NCI-H2029 treated with DMSO at 0.1 percent for 48 hours (cell line): ENCODE data around the gene SULT1A3.
"Not testable (repeated sequence)": the region's sequence is repeated elsewhere in the genome, so short reads cannot be mapped to it uniquely, and the experiment has no call there.

Experiments used
- DNase-seq: peaks from one replicate; lab custom pipeline; 2025; lab: John Stamatoyannopoulos, UW

Gene SULT1A3

DNA sequence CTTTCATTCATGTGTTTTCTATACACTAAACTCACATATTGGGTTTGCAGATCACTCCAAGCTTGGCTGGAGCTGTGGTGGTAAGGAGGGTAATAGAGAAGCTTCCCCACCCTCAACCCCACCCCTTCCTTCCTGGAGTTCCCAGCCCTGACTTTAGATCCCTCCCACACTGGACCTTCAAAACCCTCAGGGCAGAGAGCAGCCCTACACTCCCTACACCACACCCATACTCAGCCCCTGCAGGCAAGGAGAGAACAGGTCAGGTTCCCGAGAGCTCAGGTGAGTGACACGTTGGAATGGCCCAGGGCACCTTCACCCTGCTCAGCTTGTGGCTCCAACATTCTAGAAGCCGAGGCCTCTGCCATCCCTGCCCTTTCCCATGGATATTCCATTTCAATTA is at the start of gene SULT1A3:
TSS of gene SULT1A3 (plus strand) at position 207 of the 400 bp plus-strand sequence. CDS start 1,474 bp downstream, outside the sequence.
- not testable (repeated sequence) for DNase-seq

DNA sequence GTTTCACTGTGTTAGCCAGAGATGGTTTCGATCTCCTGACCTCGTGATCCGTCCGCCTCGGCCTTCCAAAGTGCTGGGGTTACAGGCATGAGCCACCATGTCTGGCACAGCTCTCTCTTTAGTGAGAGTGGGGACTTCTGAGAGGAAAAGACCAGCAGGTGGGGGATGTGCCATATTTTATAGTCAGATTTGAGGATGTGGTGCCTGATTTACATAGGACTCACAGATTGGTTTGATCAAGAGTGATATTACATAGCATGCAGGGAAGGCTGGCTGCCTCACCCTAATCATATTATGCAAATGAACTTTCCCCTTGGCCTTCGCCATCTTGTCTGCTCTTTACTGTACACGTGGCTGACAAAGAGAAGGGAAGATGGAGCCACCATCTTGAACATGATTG is 48.0 kb upstream of the SULT1A3 start:
- no peak for DNase-seq

DNA sequence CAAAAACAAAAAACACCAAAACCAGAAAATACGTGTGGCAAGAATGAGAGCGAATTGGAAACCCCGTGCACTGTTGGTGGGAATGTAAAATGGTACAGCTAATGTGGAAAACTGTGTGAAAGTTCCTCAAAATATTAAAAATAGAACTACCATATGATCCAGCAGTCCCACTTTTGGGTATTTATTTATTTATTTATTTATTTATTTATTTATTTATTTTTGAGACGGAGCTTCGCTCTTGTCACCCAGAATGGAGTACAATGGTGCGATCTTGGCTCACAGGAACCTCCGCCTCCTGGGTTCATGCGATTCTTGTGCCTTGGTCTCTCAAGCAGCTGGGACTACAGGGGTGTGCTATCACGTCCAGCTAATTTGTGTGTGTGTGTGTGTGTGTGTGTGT is 46.5 kb upstream of the SULT1A3 start:
- DNase-seq, result no peak

DNA sequence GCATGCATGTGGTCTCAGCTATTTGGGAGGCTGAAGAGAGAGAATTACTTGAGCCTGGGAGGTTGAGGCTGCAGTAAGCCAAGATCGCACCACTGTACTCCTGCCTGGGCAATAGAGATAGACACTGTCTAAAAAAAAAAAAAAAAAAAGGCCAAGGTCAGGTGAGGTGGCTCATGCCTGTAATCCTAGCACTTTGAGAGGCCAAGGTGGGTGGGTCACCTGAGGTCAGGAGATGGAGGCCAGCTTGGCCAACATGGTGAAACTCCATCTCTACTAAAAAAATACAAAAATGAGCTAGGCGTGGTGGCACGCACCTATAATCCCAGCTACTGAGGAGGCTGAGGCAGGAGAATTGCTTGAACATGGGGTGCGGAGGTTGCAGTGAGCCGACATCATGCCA is 43.9 kb upstream of the SULT1A3 start:
- DNase-seq, result no peak

DNA sequence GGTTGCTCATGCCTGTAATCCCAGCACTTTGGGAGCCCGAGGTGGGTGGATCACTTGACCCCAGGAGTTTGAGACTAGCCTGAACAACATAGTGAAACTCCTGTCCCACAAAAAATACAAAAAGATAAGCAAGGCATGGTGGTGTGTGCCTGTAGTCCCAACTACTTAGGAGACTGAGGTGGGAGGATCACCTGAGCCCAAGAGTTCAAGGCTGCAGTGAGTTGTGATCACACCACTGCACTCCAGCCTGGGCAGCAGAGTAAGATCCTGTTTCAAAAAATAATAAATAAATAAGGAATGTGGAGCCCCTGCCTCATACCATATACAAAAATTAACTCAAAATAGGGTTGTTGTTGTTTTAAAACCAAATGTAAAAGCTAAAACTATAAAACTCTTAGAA is 41.8 kb upstream of the SULT1A3 start:
- DNase-seq, result no peak

DNA sequence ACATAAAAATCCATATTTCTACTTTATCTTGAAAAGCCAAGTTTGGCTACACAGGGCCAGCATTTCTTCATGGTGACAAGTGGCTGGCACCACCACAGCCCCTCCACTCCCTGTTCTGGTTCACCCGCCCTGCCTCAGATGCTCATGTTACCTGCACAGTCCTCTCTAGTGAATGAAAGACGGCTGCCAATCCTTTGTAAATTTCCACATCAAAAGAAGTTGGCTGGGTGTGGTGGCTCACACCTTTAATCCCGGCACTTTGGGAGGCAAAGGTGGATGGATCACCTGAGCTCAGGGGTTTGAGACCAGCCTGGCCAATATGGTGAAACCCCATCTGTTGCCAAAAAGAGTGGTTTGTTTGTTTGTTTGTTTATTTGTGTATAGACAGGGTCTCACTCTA is 35.5 kb upstream of the SULT1A3 start:
- no peak for DNase-seq

DNA sequence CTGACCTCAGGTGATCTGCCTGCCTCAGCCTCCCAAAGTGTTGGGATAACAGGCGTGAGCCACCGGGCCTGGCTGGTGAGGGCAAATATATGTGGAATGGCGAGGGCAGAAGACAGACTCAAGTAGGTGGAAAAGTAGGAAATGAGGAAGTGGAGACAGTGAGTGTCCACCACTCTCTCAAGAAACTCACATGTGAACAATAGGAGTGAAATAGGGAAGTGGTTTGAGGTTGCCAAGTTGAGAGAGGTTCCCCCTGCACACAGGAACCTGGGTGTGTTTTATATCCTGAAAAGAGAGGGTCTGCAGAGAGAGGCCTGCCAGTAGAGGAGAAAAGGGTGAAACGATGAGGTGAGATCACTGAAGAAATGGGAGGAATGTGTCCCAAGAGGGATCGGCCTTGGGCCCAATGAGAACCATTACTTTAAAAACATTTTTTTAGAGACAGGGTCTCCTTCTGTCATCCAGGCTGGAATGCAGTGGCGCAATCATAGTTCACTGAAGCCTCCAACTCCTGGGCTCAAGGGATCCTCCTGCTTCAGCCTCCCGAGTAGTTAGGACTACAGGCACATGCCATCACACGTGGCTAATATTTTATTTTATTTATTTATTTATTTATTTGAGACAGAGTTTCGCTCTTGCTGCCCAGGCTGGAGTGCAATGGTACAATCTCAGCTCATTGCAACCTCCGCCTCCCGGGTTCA is 32.7 kb upstream of the SULT1A3 start:
- no peak for DNase-seq

DNA sequence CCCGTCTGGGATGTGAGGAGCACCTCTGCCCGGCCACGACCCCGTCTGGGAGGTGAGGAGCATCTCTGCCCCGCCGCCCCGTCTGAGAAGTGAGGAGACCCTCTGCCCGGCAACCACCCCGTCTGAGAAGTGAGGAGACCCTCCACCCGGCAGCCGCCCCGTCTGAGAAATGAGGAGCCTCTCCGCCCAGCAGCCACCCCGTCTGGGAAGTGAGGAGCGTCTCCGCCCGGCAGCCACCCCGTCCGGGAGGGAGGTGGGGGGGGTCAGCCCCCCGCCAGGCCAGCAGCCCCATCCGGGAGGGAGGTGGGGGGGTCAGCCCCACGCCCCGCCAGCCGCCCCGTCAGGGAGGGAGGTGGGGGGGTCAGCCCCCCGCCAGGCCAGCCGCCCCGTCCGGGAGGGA is 30.3 kb upstream of the SULT1A3 start:
- DNase-seq, result not testable (repeated sequence)

DNA sequence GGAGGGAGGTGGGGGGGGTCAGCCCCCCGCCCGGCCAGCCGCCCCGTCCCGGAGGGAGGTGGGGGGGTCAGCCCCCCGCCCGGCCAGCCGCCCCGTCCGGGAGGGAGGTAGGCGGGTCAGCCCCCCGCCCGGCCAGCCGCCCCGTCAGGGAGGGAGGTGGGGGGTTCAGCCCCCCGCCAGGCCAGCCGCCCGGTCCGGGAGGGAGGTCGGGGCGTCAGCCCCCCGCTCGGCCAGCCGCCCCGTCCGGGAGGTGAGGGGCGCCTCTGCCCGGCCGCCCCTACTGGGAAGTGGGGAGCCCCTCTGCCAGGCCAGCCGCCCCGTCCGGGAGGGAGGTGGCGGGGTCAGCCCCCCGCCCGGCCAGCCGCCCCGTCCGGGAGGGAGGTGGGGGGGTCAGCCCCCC is 29.6 kb upstream of the SULT1A3 start:
- not testable (repeated sequence) for DNase-seq

DNA sequence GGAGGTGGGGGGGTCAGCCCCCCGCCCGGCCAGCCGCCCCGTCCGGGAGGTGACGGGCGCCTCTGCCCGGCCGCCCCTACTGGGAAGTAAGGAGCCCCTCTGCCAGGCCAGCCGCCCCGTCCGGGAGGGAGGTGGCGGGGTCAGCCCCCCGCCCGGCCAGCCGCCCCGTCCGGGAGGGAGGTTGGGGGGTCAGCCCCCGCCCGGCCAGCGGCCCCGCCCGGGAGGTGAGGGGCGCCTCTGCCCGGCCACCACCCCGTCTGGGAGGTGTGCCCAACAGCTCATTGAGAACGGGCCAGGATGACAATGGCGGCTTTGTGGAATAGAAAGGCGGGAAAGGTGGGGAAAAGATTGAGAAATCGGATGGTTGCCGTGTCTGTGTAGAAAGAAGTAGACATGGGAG is 28.9 kb upstream of the SULT1A3 start:
- DNase-seq, result not testable (repeated sequence)

DNA sequence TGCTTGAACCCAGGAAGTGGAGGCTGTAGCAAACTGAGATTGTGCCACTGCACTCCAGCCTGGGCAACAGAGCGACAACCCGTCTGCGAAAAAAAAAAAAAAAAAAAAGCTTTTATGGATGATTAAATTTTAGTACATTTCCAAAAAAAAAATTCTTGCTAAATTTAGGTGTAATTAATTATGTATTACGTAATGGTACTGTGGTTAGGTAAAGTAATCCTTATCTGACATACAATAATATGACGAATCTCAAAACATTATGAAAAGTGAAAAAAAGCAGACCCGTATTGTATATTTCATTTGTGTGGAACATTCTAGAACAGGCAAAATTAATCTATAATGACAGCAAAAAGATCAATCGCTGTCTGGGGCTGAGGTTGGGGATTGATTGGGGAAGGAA is 26.0 kb upstream of the SULT1A3 start:
- DNase-seq, result no peak

DNA sequence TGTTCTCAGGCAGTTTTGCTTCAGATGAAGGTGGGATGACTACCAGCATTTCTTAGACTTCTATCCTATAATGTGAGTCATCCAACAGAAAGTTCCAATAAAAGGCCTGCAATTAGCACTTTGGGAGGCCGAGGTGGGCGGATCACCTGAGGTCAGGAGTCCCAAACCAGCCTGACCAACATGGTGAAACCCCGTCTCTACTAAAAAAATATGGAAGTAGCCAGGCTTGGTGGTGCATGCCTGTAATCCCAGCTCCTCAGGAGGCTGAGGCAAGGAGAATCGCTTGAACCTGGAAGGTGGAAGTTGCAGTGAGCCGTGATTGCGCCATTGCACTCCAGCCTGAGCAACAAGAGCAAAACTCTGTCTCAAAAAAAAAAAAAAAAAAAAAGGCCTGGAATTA is 22.2 kb upstream of the SULT1A3 start:
- DNase-seq, result not testable (repeated sequence)

DNA sequence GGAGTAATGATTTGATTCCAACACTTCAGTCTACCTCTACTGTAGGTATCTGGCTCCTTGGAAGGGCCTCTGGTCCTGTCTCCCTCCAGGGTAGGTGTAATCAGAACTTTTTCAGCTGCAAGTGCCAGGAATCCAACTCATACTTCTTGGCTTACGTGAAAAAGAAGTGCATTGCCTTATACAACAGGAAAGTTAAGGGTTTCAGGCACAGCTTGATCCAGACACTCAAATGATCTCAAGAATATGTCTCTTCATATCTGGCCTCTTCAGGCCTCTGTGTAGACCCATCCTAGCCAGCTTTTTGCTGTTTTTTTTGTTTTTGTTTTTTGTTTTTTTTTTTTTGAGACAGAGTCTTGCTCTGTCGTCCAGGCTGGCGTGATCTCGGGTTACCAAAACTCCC is 19.9 kb upstream of the SULT1A3 start:
- no peak for DNase-seq

DNA sequence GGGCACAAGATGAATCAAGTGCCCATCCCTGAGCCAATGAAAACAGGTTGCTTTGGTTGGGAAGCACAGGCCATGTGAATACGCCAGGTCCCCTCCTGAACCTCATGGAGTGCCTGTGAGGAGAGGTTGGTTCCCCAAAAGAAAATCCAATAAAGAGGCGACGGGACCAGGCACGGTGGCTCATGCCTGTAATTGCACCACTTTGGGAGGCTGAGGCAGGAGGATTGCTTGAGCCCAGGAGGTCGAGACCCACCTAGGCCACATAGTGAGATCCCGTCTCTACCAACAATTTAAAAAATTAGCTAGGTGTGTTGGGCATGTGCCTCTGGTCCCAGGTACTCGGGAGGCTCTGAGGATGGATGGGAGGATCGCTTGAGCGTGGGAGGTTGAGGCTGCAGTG is 19.1 kb upstream of the SULT1A3 start:
- no peak for DNase-seq

DNA sequence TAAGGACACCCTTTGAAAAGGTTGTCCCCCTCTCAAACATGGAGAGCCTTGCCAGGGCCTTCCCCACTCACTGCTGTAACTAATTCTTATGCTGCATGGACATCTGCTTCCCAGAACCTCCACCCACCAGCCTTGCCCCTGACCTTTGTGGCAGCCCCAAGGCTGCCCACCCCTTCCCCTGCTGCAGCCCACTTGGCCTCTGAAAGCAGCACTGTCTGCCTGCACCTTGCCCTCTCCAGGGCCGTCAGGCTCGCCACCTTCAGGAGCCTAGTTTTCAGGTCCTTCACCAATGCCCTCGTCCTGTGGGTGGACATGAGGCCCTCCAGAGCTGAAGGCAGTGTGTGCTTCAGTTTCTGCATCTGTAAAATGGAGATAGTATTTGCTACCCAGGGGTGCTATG is 18.3 kb upstream of the SULT1A3 start:
- DNase-seq, result no peak

DNA sequence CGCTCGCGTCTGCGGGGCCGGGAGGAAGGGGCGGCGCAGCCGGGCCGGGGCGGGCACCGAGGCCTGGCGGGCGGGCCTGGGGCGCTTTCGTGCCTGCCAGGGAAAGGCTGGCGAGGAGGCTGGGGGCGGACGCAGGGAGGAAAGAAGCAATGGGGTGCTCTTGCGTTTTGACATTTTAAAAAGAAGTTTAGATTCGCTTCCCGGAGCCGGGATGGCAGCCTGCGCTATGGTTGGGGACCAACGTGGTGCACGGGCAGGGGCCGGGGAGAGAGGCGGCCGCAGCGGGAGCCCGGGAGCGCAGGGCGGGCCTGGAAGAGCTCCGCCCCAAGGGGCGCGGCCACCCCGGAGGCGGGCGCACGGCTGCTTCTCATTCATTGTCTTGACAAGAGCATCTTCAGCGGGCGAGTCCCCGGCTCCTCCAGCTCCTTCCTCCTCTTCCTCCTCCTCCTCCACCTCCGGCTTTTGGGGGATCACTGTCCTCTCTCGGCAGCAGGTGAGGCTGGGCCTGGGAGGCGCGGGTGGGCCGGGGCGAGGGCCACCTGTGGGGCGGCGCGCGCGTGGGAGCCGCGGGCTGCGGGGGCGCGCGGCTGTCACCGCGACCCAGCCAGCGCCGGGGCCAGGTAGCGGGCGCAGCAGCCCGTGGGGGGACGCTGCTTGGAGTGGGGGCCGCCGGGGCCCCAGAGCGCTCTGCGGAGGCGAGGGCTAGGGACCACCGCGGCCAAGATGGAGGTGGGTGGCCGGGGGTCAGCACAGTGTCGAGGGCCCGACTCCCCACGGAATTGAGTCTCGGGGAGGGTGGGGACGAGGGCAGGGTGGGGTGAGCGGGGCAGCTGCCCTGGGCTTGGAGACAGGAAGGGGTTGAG is 15.6 kb upstream of the SULT1A3 start, which contains the start of gene CORO1A:
TSS of gene CORO1A (plus strand) at position 370 of the 863 bp plus-strand sequence. CDS start 1,608 bp downstream, outside the sequence.
- peak; percentile 22 for DNase-seq

DNA sequence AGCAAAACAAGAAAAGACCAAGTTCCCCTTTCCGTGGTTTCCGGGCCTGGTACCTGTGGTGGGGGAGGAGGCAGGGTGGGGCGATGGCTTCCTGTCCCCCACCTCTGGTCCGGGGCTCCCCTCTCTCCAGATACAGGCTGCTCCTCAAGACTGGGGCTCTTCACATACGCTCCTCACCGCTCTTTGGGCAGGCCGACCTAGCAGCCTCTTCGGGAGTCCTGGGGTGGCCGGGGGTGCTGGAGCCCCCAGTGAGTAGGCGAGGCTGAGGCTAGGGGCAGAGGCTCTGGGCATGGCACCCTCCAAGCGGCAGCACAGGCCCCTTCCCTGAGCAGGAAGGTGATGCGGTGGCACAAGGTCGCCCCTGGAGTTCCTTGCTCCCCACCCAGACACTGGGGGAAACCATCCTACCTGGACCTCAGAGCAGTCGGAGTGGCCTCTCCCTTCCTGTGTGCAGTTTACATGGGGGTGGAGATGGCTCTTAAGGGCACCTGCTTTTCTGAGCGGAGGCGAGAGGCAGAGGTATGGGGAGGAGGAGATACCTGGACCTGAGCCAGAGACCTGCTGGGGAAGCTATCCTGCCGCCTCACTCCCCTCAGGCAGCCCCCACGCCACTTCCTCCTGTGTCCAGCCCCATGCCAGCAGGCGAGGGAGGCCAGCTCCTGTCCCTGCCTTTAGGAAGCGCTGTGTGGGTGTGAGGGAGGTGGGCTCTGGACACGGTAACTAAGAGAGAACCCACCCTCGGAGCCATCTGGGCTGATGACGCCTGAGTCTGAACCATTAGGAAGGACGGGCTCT is 14.8 kb upstream of the SULT1A3 start:
- DNase-seq, result peak; percentile 31

DNA sequence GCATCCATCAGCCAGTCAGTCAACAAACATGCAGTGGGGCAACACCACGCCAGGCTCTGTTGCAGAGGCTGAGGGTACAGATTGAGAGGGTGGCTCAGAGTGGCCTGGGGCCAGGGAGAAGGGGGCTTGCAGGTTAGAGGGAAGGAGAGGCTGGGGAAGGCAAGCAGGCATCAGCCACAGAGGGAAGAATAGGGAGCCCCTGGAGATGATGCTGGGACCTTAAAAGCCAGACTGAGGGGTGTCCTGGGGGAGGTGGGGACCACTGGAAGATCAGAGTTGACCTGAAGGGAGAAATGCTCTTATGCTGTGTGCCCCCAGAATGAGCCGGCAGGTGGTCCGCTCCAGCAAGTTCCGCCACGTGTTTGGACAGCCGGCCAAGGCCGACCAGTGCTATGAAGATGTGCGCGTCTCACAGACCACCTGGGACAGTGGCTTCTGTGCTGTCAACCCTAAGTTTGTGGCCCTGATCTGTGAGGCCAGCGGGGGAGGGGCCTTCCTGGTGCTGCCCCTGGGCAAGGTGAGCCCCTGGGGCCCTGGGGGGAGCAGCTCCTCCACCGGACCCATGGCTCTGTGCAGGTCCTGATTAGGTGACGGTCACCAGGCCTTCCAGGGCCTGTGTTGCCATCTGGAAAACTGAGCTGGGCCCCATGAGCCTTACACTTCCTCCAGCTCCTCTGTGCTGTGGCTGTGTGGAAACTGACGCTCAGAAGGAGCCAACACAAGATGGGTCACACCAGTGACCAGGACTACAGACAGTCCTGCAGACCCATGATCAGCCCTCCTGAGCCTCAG is 14.0 kb upstream of the SULT1A3 start:
- no peak for DNase-seq

DNA sequence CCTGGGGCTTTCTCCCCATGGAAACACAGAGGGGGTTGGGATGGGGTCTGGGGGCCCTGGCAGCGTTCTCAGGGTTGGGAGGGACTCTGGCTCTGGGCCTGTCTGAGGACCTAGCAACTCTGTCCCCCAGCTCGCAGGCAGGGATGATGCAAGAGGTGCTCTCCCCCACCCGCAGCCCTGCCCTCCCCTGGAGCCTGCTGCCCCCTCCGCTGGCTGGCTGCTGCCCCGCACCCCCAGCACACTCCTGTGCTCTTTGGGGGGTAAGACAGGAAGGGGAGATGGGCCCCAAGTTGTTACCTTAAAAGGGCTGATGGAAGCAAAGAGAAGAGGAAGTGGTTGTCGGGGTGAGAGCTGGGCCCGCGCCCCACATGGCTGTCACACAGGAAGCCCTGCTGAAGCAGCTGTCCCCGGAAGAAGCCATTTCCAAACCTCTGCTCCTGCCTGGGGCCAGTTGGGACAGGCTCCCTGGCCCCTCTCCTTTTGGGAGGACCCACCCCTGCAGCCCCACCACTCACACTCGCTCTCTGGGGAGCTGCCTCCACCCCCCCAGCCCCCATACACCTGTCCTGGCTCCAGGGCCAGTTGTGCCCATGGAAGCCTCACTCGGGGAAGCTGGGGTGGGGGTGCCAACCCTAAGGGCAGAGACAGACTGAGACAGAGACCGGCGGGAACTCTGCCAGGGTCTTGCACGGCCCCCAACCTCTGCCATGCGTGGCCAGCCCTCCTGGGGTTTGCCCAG is 13.2 kb upstream of the SULT1A3 start:
- no peak for DNase-seq

DNA sequence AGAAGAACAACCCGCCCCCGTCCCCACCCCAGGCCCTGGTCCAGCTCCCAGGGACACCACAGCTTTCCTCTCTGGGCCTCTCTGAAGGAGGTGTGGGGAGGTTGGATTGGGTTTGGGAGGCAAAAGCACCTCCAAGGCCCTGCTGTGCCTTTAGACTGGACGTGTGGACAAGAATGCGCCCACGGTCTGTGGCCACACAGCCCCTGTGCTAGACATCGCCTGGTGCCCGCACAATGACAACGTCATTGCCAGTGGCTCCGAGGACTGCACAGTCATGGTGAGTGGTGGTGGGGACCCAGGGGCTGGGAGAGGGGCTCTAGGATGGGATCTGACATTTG is 12.6 kb upstream of the SULT1A3 start:
- no peak for DNase-seq
